ENCODE data around the gene MRPL43. TPM values are rescaled to one million over a fixed set of nuclear protein-coding genes. Genes with fewer than 3 reads are reported as not detected.

Gene MRPL43
- total and polyA plus RNA-seq, 2 donors (not counting 1 experiment from before 2014, with no cell fraction given), result 61.4 to 62.1 TPM

- no peak for TF ChIP-seq EZH2 (IDR thresholded peaks at IDR 0.05; ENCODE audit: low read length, missing control alignments)
- TF ChIP-seq, protein P1, sequence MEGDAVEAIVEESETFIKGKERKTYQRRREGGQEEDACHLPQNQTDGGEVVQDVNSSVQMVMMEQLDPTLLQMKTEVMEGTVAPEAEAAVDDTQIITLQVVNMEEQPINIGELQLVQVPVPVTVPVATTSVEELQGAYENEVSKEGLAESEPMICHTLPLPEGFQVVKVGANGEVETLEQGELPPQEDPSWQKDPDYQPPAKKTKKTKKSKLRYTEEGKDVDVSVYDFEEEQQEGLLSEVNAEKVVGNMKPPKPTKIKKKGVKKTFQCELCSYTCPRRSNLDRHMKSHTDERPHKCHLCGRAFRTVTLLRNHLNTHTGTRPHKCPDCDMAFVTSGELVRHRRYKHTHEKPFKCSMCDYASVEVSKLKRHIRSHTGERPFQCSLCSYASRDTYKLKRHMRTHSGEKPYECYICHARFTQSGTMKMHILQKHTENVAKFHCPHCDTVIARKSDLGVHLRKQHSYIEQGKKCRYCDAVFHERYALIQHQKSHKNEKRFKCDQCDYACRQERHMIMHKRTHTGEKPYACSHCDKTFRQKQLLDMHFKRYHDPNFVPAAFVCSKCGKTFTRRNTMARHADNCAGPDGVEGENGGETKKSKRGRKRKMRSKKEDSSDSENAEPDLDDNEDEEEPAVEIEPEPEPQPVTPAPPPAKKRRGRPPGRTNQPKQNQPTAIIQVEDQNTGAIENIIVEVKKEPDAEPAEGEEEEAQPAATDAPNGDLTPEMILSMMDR (conservative IDR thresholded peaks at IDR 0.05 in 1 of 2, IDR thresholded peaks at IDR 0.05 in 1 of 2; ENCODE audit: low read depth in 1 of 2, low read length in 2 of 2), result no peak
- Histone ChIP-seq H3K79me2 (ENCODE audit: control insufficient read depth, insufficient read depth, low read length) (no peaks in the 10 kb centered on the region), H3K36me3 (ENCODE audit: control insufficient read depth, insufficient read depth, low read length) (peaks cover 9% of the 10 kb centered on the region), H3K4me2 (ENCODE audit: extremely low read depth, insufficient read depth, low read length) (no peak overlapping the region), H3K9me3 (ENCODE audit: control insufficient read depth, insufficient read depth, low read depth, low read length) (no peaks in the 10 kb centered on the region), H2AFZ (ENCODE audit: low read length) (no peak overlapping the region), H3K4me3 (replicated peaks in 1 of 4; ENCODE audit: control extremely low read depth in 1 of 4, insufficient read depth in 1 of 4, low read depth in 3 of 4, low read length in 4 of 4) (no peak overlapping the region), H3K9ac (ENCODE audit: insufficient read depth, low read length) (no peak overlapping the region), H3K27ac (ENCODE audit: insufficient read depth, low read length) (no peak overlapping the region), H3K27me3 (ENCODE audit: control insufficient read depth, insufficient read depth, low read length) (no peaks in the 10 kb centered on the region), H3K4me1 (ENCODE audit: control insufficient read depth, extremely low read depth, insufficient read depth, low read length) (no peaks in the 10 kb centered on the region), H4K20me1 (ENCODE audit: control insufficient read depth, extremely low read depth, insufficient read depth, low read length) (no peaks in the 10 kb centered on the region)
- DNase-seq (ENCODE audit: low read depth in 2 of 2), result no peak
Measured at GRCh38 chr10:100980311-100980710, 7.0 kb downstream of the MRPL43 start.

DNA sequence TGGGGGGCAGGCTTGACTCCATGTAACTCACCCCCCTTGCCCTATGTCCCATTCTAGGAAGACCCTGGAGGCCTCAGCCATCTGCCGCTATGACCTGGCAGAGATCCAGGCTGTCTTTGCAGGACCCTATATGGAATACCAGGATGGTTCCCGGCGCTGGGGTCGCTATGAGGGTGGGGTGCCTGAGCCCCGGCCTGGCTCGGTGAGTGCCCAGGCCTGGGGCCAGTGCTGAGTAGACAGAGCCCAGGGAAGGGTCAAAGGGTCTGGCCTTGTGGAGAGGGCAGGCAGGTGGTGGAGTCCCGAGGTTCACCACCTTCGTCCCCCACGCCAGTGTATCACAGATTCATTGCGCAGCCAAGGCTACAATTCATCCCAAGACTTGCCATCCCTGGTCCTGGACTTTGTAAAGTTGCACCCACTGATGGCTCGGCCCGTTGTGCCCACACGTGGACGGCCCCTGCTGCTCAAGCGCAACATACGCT lies 7.5 kb downstream of the MRPL43 start:
- no peak overlapping the region for H3K9ac ChIP-seq (ENCODE audit: insufficient read depth, low read length)
- H3K79me2 ChIP-seq (ENCODE audit: control insufficient read depth, insufficient read depth, low read length), result no peaks in the 10 kb centered on the region
- H3K4me3 ChIP-seq (replicated peaks in 1 of 4; ENCODE audit: control extremely low read depth in 1 of 4, insufficient read depth in 1 of 4, low read depth in 3 of 4, low read length in 4 of 4), result no peak overlapping the region
- H2AFZ ChIP-seq (ENCODE audit: low read length), result no peak overlapping the region
- H3K9me3 ChIP-seq (ENCODE audit: control insufficient read depth, insufficient read depth, low read depth, low read length), result no peaks in the 10 kb centered on the region
- peaks cover 9% of the 10 kb centered on the region for H3K36me3 ChIP-seq (ENCODE audit: control insufficient read depth, insufficient read depth, low read length)
- no peaks in the 10 kb centered on the region for H3K27me3 ChIP-seq (ENCODE audit: control insufficient read depth, insufficient read depth, low read length)
- no peaks in the 10 kb centered on the region for H3K4me1 ChIP-seq (ENCODE audit: control insufficient read depth, extremely low read depth, insufficient read depth, low read length)
- TF ChIP-seq, protein P1 (conservative IDR thresholded peaks at IDR 0.05 in 1 of 2, IDR thresholded peaks at IDR 0.05 in 1 of 2; ENCODE audit: low read depth in 1 of 2, low read length in 2 of 2), result no peak
- TF ChIP-seq EZH2 (IDR thresholded peaks at IDR 0.05; ENCODE audit: low read length, missing control alignments), result no peak
- H4K20me1 ChIP-seq (ENCODE audit: control insufficient read depth, extremely low read depth, insufficient read depth, low read length), result no peaks in the 10 kb centered on the region
- H3K27ac ChIP-seq (ENCODE audit: insufficient read depth, low read length), result no peak overlapping the region
- no peak overlapping the region for H3K4me2 ChIP-seq (ENCODE audit: extremely low read depth, insufficient read depth, low read length)
- no peak for DNase-seq (ENCODE audit: low read depth in 2 of 2)

- Histone ChIP-seq H3K9ac (ENCODE audit: insufficient read depth, low read length) (no peak overlapping the region), H3K79me2 (ENCODE audit: control insufficient read depth, insufficient read depth, low read length) (no peaks in the 10 kb centered on the region), H4K20me1 (ENCODE audit: control insufficient read depth, extremely low read depth, insufficient read depth, low read length) (no peaks in the 10 kb centered on the region), H3K9me3 (ENCODE audit: control insufficient read depth, insufficient read depth, low read depth, low read length) (no peaks in the 10 kb centered on the region), H3K4me2 (ENCODE audit: extremely low read depth, insufficient read depth, low read length) (no peak overlapping the region), H3K27ac (ENCODE audit: insufficient read depth, low read length) (no peak overlapping the region), H3K4me1 (ENCODE audit: control insufficient read depth, extremely low read depth, insufficient read depth, low read length) (no peaks in the 10 kb centered on the region), H3K4me3 (replicated peaks in 1 of 4; ENCODE audit: control extremely low read depth in 1 of 4, insufficient read depth in 1 of 4, low read depth in 3 of 4, low read length in 4 of 4) (no peak overlapping the region), H3K27me3 (ENCODE audit: control insufficient read depth, insufficient read depth, low read length) (no peaks in the 10 kb centered on the region), H3K36me3 (ENCODE audit: control insufficient read depth, insufficient read depth, low read length) (peaks cover 6% of the 10 kb centered on the region), H2AFZ (ENCODE audit: low read length) (no peak overlapping the region)
- no peak for DNase-seq (ENCODE audit: low read depth in 2 of 2)
- TF ChIP-seq, protein P1 (conservative IDR thresholded peaks at IDR 0.05 in 1 of 2, IDR thresholded peaks at IDR 0.05 in 1 of 2; ENCODE audit: low read depth in 1 of 2, low read length in 2 of 2), result no peak
- no peak for TF ChIP-seq EZH2 (IDR thresholded peaks at IDR 0.05; ENCODE audit: low read length, missing control alignments)
Measured at GRCh38 chr10:100978901-100979195, 8.4 kb downstream of the MRPL43 start.

Data from fibroblast of lung (primary cell).